Measurements from ENCODE around the gene PLXNB3. TPM values are rescaled to one million over a fixed set of nuclear protein-coding genes. Genes with fewer than 3 reads are reported as not detected.

PLXNB3 gene
- polyA plus RNA-seq (2013) = 0.54 TPM

DNA sequence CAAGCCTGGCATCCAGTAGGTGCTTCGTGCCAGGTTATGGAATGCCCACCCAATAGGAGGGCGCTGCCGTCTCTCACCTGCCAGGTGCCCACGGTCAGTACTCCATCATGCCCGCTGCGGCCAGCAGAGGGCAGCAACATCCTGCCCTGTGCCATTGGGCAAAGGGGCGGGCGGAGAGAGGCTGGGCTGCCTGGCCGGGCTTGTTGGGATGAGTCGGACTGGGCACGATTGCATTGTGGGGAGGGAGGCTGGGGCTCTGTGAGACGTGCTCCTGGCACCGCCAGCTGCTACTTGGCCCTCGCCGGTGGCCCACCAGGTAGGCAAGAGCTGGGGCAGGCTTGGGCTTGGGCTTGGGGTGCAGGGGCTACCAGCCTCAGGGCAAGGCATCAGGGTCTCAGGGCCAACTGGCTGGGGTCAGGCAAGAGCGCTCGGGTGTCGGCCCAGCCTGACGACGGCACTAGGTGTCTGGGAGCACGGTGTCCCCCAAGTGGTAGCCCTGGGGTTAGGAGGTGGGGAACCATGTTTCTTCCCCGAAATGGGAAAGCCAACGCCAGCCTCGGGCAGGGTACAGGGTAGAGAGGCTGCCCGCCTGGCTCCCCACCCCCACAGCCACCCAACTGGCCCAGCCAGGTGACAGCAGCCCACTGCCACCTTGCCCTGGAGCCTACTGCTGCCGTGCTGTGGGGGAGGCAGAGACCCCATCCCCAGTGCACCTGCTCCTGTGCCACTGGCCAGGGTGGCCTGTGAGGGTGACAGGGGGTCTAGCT is at the start of gene PLXNB3:
Gene PLXNB3 (plus strand): TSS at position 261 of the 767 bp plus-strand sequence. CDS start 1,287 bp downstream, outside the sequence.
- H3K4me3 ChIP-seq (ENCODE audit: control insufficient read depth in 1 of 7, extremely low read depth in 1 of 7, insufficient read depth in 4 of 7, low read depth in 2 of 7, low read length in 6 of 7) = no peak within 1 kb of the TSS
- ChIA-PET CTCF (interaction anchor here (0.7 to 2.4 kb wide), 7 partner anchors 28 to 188 kb away, joined by 3 to 11 read pairs (median 3); partner anchors contain the start of gene ARHGAP4), POLR2A (no interaction called here)
- peak within 1 kb of the TSS in 1 of 2 experiments; percentile 49 for H3K27ac ChIP-seq (ENCODE audit: insufficient read depth in 1 of 2, low read depth in 1 of 2, low read length in 2 of 2, poor library complexity in 1 of 2, severe bottlenecking in 2 of 2)
- H3K9me3 ChIP-seq (ENCODE audit: control extremely low read depth in 1 of 5, control insufficient read depth in 4 of 5, insufficient read depth in 2 of 5, low read depth in 1 of 5, low read length in 4 of 5) = no peaks in the 10 kb centered on the region
- H3K27me3 ChIP-seq (replicated peaks in 2 of 5; ENCODE audit: control insufficient read depth in 4 of 5, insufficient read depth in 5 of 5, low read length in 4 of 5) = peaks cover 0 to 3% (median 0%) of the 10 kb centered on the region in 5 experiments
- no peaks in the 10 kb centered on the region for H3K36me3 ChIP-seq (ENCODE audit: control insufficient read depth in 4 of 4, insufficient read depth in 4 of 4, low read length in 3 of 4)
- 39% methylated on average over 23 of the region's 26 CpGs for WGBS (ENCODE audit: insufficient coverage)
- peaks cover 0 to 33% (median 25%) of the 10 kb centered on the region in 4 experiments for H3K4me1 ChIP-seq (ENCODE audit: control extremely low read depth in 1 of 4, control insufficient read depth in 4 of 4, insufficient read depth in 4 of 4, low read length in 3 of 4)
- peak; percentile 44 to 66 (median 61) for DNase-seq

DNA sequence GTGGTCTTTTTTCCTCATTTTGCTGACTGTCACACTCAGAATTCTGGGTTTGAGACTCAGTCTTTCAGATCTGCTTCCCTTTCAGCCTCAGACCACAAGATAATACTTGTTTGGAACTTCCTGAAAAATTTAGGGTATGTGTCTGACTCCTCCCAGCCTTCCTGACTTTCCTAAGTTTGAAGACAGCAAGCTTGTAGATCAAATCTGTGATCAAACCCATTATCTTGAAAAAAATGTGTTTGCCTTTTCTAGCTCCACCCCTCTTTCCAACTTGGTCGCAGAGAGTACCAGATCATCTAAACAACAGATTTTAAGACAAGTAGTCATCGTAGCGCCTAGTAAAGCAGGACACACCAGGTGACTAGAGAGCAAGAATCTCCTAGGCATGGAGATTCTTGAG is 49.8 kb upstream of the PLXNB3 start:
- DNase-seq = no peak
- 93% methylated on average over 2 of the region's 3 CpGs for WGBS (ENCODE audit: insufficient coverage)
- Histone ChIP-seq H3K36me3 (ENCODE audit: control insufficient read depth in 4 of 4, insufficient read depth in 4 of 4, low read length in 3 of 4) (peaks cover 4 to 55% (median 26%) of the 10 kb centered on the region in 4 experiments), H3K27me3 (replicated peaks in 2 of 5; ENCODE audit: control insufficient read depth in 4 of 5, insufficient read depth in 5 of 5, low read length in 4 of 5) (peaks cover 0 to 17% (median 0%) of the 10 kb centered on the region in 5 experiments), H3K9me3 (ENCODE audit: control extremely low read depth in 1 of 5, control insufficient read depth in 4 of 5, insufficient read depth in 2 of 5, low read depth in 1 of 5, low read length in 4 of 5) (no peaks in the 10 kb centered on the region), H3K4me3 (ENCODE audit: control insufficient read depth in 1 of 7, extremely low read depth in 1 of 7, insufficient read depth in 4 of 7, low read depth in 2 of 7, low read length in 6 of 7) (no peak overlapping the region), H3K27ac (ENCODE audit: insufficient read depth in 1 of 2, low read depth in 1 of 2, low read length in 2 of 2, poor library complexity in 1 of 2, severe bottlenecking in 2 of 2) (no peak overlapping the region), H3K4me1 (ENCODE audit: control extremely low read depth in 1 of 4, control insufficient read depth in 4 of 4, insufficient read depth in 4 of 4, low read length in 3 of 4) (no peaks in the 10 kb centered on the region)
- ChIA-PET POLR2A (no interaction called here), CTCF (interaction anchor here (1.3 kb wide), 1 partner anchor 8 kb away, joined by 4 read pairs; no protein-coding TSS in a partner anchor)

DNA sequence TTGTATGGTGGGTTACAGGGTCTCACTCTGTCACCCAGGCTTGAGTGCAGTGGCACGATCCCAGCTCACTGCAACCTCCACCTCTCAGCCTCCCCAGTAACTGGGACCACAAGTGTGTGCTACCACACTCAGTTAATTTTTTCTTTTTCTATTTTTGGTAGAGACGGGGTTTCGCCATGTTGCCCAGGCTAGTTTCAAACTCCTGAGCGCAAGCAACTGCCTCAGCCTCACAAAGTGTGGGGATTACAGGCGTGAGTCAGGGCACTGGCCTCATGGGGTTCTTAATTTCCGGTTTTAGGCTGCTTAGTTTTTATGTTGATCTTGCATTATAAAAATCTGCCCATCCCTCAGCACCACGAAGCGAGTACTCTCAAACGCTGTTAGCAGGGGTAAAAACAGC is 46.6 kb upstream of the PLXNB3 start:
- WGBS (ENCODE audit: insufficient coverage) = 93% methylated on average over 9 of the region's 9 CpGs
- Histone ChIP-seq H3K9me3 (ENCODE audit: control extremely low read depth in 1 of 5, control insufficient read depth in 4 of 5, insufficient read depth in 2 of 5, low read depth in 1 of 5, low read length in 4 of 5) (no peaks in the 10 kb centered on the region), H3K27me3 (replicated peaks in 2 of 5; ENCODE audit: control insufficient read depth in 4 of 5, insufficient read depth in 5 of 5, low read length in 4 of 5) (peaks cover 0 to 10% (median 0%) of the 10 kb centered on the region in 5 experiments), H3K36me3 (ENCODE audit: control insufficient read depth in 4 of 4, insufficient read depth in 4 of 4, low read length in 3 of 4) (peaks cover 3 to 59% (median 30%) of the 10 kb centered on the region in 4 experiments), H3K4me1 (ENCODE audit: control extremely low read depth in 1 of 4, control insufficient read depth in 4 of 4, insufficient read depth in 4 of 4, low read length in 3 of 4) (peaks cover 1 to 7% (median 4%) of the 10 kb centered on the region in 4 experiments), H3K27ac (ENCODE audit: insufficient read depth in 1 of 2, low read depth in 1 of 2, low read length in 2 of 2, poor library complexity in 1 of 2, severe bottlenecking in 2 of 2) (no peak overlapping the region), H3K4me3 (ENCODE audit: control insufficient read depth in 1 of 7, extremely low read depth in 1 of 7, insufficient read depth in 4 of 7, low read depth in 2 of 7, low read length in 6 of 7) (no peak overlapping the region)
- CTCF ChIA-PET = interaction anchor here (0.7 kb wide), 1 partner anchor 247 kb away, joined by 3 read pairs; no protein-coding TSS in a partner anchor
- DNase-seq = no peak
- POLR2A ChIA-PET = no interaction called here

DNA sequence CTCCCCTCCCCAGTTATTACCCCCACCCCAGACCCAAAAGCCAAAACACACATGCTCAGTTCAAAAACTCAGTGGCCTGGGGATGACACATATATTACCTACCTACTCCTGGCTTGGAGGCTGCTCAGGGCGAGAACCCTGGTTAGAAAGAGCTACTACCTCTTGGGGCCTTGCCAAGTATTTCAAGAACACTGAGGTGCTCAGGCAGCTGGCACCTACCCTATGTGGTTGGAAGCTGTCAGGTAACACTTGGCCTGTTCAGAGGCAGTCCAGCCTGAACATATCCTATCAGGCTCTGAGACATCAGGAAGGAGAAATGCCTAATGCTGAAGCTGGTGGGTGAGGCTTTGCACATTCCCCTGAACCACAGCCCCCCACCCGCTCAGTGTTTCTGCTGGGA is 44.8 kb upstream of the PLXNB3 start:
- no peak overlapping the region for H3K4me3 ChIP-seq (ENCODE audit: control insufficient read depth in 1 of 7, extremely low read depth in 1 of 7, insufficient read depth in 4 of 7, low read depth in 2 of 7, low read length in 6 of 7)
- ChIA-PET POLR2A (interaction anchor here (0.6 kb wide), 1 partner anchor 730 kb away, joined by 5 read pairs; no protein-coding TSS in a partner anchor), CTCF (interaction anchor here (1.2 to 3.2 kb wide), 2 partner anchors 9 to 12 kb away, joined by 6 to 14 read pairs; no protein-coding TSS in a partner anchor)
- H3K27me3 ChIP-seq (replicated peaks in 2 of 5; ENCODE audit: control insufficient read depth in 4 of 5, insufficient read depth in 5 of 5, low read length in 4 of 5) = peaks cover 0 to 18% (median 0%) of the 10 kb centered on the region in 5 experiments
- H3K36me3 ChIP-seq (ENCODE audit: control insufficient read depth in 4 of 4, insufficient read depth in 4 of 4, low read length in 3 of 4) = peaks cover under 1 to 51% (median 26%) of the 10 kb centered on the region in 4 experiments
- no peak for DNase-seq
- peaks cover 3 to 17% (median 11%) of the 10 kb centered on the region in 4 experiments for H3K4me1 ChIP-seq (ENCODE audit: control extremely low read depth in 1 of 4, control insufficient read depth in 4 of 4, insufficient read depth in 4 of 4, low read length in 3 of 4)
- no peak overlapping the region for H3K27ac ChIP-seq (ENCODE audit: insufficient read depth in 1 of 2, low read depth in 1 of 2, low read length in 2 of 2, poor library complexity in 1 of 2, severe bottlenecking in 2 of 2)
- WGBS (ENCODE audit: insufficient coverage) = no CpG with 5 or more reads among the region's 2 CpGs
- peaks cover 0 to 7% (median 0%) of the 10 kb centered on the region in 5 experiments for H3K9me3 ChIP-seq (ENCODE audit: control extremely low read depth in 1 of 5, control insufficient read depth in 4 of 5, insufficient read depth in 2 of 5, low read depth in 1 of 5, low read length in 4 of 5)

DNA sequence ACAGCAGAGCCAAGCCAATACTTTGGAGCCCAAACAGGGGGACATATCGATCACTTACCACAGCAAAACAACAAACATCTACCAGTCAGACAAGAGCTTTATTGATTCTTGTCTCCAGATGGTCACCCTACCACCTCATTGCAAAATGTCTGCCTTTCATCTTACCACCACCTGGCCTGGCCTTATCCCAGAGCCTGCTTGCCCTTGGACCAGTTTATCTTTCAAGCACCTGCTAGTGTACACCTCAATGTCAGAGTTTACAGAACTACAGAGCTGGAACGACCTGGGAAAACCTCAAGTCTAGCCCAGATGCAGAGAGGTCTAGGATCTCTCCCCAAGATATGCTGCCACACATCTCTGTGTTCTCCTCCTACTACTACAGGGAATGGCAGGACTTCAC is 44.3 kb upstream of the PLXNB3 start:
- H3K9me3 ChIP-seq (ENCODE audit: control extremely low read depth in 1 of 5, control insufficient read depth in 4 of 5, insufficient read depth in 2 of 5, low read depth in 1 of 5, low read length in 4 of 5) = peaks cover 0 to 8% (median 0%) of the 10 kb centered on the region in 5 experiments
- ChIA-PET POLR2A (interaction anchor here (0.6 to 1.6 kb wide), 2 partner anchors 11 to 729 kb away, joined by 3 to 5 read pairs; no protein-coding TSS in a partner anchor), CTCF (interaction anchor here (1.2 to 3.2 kb wide), 2 partner anchors 10 to 12 kb away, joined by 6 to 14 read pairs; no protein-coding TSS in a partner anchor)
- peaks cover 3 to 17% (median 11%) of the 10 kb centered on the region in 4 experiments for H3K4me1 ChIP-seq (ENCODE audit: control extremely low read depth in 1 of 4, control insufficient read depth in 4 of 4, insufficient read depth in 4 of 4, low read length in 3 of 4)
- no peak for DNase-seq
- H3K36me3 ChIP-seq (ENCODE audit: control insufficient read depth in 4 of 4, insufficient read depth in 4 of 4, low read length in 3 of 4) = peaks cover 0 to 47% (median 23%) of the 10 kb centered on the region in 4 experiments
- 68% methylated on average over 2 of the region's 2 CpGs for WGBS (ENCODE audit: insufficient coverage)
- peaks cover 0 to 18% (median 0%) of the 10 kb centered on the region in 5 experiments for H3K27me3 ChIP-seq (replicated peaks in 2 of 5; ENCODE audit: control insufficient read depth in 4 of 5, insufficient read depth in 5 of 5, low read length in 4 of 5)
- H3K4me3 ChIP-seq (ENCODE audit: control insufficient read depth in 1 of 7, extremely low read depth in 1 of 7, insufficient read depth in 4 of 7, low read depth in 2 of 7, low read length in 6 of 7) = no peak overlapping the region
- H3K27ac ChIP-seq (ENCODE audit: insufficient read depth in 1 of 2, low read depth in 1 of 2, low read length in 2 of 2, poor library complexity in 1 of 2, severe bottlenecking in 2 of 2) = no peak overlapping the region

DNA sequence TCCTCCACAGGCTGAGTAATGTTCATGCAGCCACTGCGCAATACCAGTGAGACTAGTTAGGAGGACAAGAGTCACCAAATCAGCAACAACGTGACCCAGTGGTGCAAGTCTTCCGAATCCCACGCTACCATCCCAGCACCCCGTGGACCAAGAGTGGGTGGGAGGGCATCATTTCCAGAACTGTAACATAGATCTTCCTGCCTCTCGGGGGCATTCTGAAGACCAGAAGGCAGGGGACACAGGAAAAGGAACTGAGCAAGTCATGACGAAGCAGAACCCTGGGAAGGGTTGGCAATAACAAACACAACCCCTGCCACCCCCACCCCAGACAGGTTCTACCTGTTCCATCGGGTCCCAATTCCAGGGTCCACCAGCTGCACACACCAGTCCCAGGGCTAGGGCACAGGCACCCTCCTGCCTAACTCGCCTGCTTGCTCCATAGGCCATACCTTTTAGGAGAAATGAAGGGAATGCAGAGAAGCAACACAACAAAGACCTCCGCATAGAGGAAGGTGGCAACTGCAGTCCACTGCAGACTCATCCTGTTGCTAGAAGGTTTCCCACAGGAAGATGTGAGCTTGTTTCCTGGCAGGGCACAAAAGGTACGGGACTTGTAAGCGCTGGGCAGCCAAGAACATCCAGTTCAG is 41.2 kb upstream of the PLXNB3 start:
- Histone ChIP-seq H3K4me1 (ENCODE audit: control extremely low read depth in 1 of 4, control insufficient read depth in 4 of 4, insufficient read depth in 4 of 4, low read length in 3 of 4) (peaks cover 3 to 47% (median 42%) of the 10 kb centered on the region in 4 experiments), H3K9me3 (ENCODE audit: control extremely low read depth in 1 of 5, control insufficient read depth in 4 of 5, insufficient read depth in 2 of 5, low read depth in 1 of 5, low read length in 4 of 5) (peaks cover 0 to 8% (median 2%) of the 10 kb centered on the region in 5 experiments), H3K27ac (ENCODE audit: insufficient read depth in 1 of 2, low read depth in 1 of 2, low read length in 2 of 2, poor library complexity in 1 of 2, severe bottlenecking in 2 of 2) (peak overlapping the region; percentile 50 to 83), H3K4me3 (ENCODE audit: control insufficient read depth in 1 of 7, extremely low read depth in 1 of 7, insufficient read depth in 4 of 7, low read depth in 2 of 7, low read length in 6 of 7) (peak overlapping the region; percentile 45 to 78 (median 66)), H3K27me3 (replicated peaks in 2 of 5; ENCODE audit: control insufficient read depth in 4 of 5, insufficient read depth in 5 of 5, low read length in 4 of 5) (peaks cover 0 to 8% (median 0%) of the 10 kb centered on the region in 5 experiments), H3K36me3 (ENCODE audit: control insufficient read depth in 4 of 4, insufficient read depth in 4 of 4, low read length in 3 of 4) (peaks cover 0 to 30% (median 13%) of the 10 kb centered on the region in 4 experiments)
- ChIA-PET CTCF (interaction anchor here (1.2 to 1.5 kb wide), 2 partner anchors 9 to 14 kb away, joined by 4 read pairs; no protein-coding TSS in a partner anchor), POLR2A (no interaction called here)
- DNase-seq = peak in 2 of 3 donors; percentile 21 to 28
- 50% methylated on average over 10 of the region's 12 CpGs for WGBS (ENCODE audit: insufficient coverage)

Data from common myeloid progenitor, CD34-positive (primary cell).